ENCODE measurements around the gene SMYD3. TPM values are rescaled to one million over a fixed set of nuclear protein-coding genes. Genes with fewer than 3 reads are reported as not detected.
A peak's percentile ranks its signal among the peaks of the same experiment; 100 is the strongest.

Gene SMYD3
- total and polyA plus RNA-seq, 2 of the 13 experiments (the other 11 are each of a cell fraction or from before 2014, with no cell fraction given): 27.7 to 35.8 TPM

DNA sequence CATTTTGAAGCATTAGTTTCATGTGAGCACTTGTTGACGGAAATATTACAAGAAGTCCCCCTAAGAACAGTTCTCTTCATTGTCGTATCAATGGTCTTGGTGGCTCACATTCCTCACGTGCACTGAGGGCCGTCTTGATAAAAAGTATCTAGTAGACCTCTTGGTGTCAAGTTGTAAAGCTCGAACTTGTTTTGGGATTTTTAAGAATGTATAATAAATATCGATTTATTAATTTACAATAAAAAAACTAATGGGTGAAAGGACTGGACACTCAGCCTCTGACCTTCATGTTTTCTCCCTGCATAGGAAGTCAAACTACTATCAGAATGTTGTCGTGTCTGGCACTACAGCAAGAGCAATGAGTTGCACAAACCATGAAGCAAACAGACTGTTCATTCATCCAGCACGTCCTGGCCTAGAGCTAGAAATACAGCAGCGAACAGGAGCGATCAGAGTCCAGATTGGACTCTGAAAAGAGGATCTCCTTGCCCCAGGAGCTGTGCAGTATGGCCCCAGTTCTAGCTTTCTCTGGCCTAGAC is 319.2 kb downstream of the SMYD3 start (continued):
- TF ChIP-seq, protein P1, sequence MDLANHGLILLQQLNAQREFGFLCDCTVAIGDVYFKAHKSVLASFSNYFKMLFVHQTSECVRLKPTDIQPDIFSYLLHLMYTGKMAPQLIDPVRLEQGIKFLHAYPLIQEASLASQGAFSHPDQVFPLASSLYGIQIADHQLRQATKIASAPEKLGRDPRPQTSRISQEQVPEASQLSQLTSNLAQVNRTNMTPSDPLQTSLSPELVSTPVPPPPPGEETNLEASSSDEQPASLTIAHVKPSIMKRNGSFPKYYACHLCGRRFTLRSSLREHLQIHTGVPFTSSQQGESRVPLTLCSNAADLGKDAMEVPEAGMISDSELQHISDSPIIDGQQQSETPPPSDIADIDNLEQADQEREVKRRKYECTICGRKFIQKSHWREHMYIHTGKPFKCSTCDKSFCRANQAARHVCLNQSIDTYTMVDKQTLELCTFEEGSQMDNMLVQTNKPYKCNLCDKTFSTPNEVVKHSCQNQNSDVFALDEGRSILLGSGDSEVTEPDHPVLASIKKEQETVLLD (CRISPR knock-in tag; IDR thresholded peaks at IDR 0.05; ENCODE audit: low read depth): no peak
- TF ChIP-seq, protein P2, sequence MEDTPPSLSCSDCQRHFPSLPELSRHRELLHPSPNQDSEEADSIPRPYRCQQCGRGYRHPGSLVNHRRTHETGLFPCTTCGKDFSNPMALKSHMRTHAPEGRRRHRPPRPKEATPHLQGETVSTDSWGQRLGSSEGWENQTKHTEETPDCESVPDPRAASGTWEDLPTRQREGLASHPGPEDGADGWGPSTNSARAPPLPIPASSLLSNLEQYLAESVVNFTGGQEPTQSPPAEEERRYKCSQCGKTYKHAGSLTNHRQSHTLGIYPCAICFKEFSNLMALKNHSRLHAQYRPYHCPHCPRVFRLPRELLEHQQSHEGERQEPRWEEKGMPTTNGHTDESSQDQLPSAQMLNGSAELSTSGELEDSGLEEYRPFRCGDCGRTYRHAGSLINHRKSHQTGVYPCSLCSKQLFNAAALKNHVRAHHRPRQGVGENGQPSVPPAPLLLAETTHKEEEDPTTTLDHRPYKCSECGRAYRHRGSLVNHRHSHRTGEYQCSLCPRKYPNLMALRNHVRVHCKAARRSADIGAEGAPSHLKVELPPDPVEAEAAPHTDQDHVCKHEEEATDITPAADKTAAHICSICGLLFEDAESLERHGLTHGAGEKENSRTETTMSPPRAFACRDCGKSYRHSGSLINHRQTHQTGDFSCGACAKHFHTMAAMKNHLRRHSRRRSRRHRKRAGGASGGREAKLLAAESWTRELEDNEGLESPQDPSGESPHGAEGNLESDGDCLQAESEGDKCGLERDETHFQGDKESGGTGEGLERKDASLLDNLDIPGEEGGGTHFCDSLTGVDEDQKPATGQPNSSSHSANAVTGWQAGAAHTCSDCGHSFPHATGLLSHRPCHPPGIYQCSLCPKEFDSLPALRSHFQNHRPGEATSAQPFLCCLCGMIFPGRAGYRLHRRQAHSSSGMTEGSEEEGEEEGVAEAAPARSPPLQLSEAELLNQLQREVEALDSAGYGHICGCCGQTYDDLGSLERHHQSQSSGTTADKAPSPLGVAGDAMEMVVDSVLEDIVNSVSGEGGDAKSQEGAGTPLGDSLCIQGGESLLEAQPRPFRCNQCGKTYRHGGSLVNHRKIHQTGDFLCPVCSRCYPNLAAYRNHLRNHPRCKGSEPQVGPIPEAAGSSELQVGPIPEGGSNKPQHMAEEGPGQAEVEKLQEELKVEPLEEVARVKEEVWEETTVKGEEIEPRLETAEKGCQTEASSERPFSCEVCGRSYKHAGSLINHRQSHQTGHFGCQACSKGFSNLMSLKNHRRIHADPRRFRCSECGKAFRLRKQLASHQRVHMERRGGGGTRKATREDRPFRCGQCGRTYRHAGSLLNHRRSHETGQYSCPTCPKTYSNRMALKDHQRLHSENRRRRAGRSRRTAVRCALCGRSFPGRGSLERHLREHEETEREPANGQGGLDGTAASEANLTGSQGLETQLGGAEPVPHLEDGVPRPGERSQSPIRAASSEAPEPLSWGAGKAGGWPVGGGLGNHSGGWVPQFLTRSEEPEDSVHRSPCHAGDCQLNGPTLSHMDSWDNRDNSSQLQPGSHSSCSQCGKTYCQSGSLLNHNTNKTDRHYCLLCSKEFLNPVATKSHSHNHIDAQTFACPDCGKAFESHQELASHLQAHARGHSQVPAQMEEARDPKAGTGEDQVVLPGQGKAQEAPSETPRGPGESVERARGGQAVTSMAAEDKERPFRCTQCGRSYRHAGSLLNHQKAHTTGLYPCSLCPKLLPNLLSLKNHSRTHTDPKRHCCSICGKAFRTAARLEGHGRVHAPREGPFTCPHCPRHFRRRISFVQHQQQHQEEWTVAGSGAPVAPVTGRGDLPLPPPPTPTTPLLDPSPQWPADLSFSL (CRISPR knock-in tag; IDR thresholded peaks at IDR 0.05): peak; percentile 72; the same call in 1 of the 2 replicates
- TF ChIP-seq ZNF460 (CRISPR knock-in tag; IDR thresholded peaks at IDR 0.05; ENCODE audit: borderline replicate concordance) (no peak), FOSL2 (CRISPR knock-in tag; IDR thresholded peaks at IDR 0.05) (peak; percentile 63), PHF20 (CRISPR knock-in tag; IDR thresholded peaks at IDR 0.05) (no peak), NR2F1 (CRISPR knock-in tag; IDR thresholded peaks at IDR 0.05) (no peak), ZSCAN29 (CRISPR knock-in tag; conservative IDR thresholded peaks at IDR 0.05) (no peak), TEAD2 (CRISPR knock-in tag; IDR thresholded peaks at IDR 0.05) (no peak), DNMT3B (CRISPR knock-in tag; conservative IDR thresholded peaks at IDR 0.05) (no peak), GABPB1 (CRISPR knock-in tag; IDR thresholded peaks at IDR 0.05) (no peak), KAT8 (CRISPR knock-in tag; IDR thresholded peaks at IDR 0.05) (peak; percentile 69), CENPT (CRISPR knock-in tag; IDR thresholded peaks at IDR 0.05; ENCODE audit: low read depth) (no peak), ZNF30 (CRISPR knock-in tag; IDR thresholded peaks at IDR 0.05) (no peak), ZNF83 (CRISPR knock-in tag; IDR thresholded peaks at IDR 0.05; ENCODE audit: borderline replicate concordance) (no peak), POLR2G (IDR thresholded peaks at IDR 0.05; ENCODE audit: low read depth, low read length) (no peak), SIN3B (IDR thresholded peaks at IDR 0.05; ENCODE audit: low read length) (no peak)
- TF ChIP-seq, protein P3, sequence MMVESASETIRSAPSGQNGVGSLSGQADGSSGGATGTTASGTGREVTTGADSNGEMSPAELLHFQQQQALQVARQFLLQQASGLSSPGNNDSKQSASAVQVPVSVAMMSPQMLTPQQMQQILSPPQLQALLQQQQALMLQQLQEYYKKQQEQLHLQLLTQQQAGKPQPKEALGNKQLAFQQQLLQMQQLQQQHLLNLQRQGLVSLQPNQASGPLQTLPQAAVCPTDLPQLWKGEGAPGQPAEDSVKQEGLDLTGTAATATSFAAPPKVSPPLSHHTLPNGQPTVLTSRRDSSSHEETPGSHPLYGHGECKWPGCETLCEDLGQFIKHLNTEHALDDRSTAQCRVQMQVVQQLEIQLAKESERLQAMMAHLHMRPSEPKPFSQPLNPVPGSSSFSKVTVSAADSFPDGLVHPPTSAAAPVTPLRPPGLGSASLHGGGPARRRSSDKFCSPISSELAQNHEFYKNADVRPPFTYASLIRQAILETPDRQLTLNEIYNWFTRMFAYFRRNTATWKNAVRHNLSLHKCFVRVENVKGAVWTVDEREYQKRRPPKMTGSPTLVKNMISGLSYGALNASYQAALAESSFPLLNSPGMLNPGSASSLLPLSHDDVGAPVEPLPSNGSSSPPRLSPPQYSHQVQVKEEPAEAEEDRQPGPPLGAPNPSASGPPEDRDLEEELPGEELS (CRISPR knock-in tag; IDR thresholded peaks at IDR 0.05): peak; percentile 72
- TF ChIP-seq, protein P4, sequence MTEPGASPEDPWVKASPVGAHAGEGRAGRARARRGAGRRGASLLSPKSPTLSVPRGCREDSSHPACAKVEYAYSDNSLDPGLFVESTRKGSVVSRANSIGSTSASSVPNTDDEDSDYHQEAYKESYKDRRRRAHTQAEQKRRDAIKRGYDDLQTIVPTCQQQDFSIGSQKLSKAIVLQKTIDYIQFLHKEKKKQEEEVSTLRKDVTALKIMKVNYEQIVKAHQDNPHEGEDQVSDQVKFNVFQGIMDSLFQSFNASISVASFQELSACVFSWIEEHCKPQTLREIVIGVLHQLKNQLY (CRISPR knock-in tag; IDR thresholded peaks at IDR 0.05): peak; percentile 60
- TF ChIP-seq, protein P5, sequence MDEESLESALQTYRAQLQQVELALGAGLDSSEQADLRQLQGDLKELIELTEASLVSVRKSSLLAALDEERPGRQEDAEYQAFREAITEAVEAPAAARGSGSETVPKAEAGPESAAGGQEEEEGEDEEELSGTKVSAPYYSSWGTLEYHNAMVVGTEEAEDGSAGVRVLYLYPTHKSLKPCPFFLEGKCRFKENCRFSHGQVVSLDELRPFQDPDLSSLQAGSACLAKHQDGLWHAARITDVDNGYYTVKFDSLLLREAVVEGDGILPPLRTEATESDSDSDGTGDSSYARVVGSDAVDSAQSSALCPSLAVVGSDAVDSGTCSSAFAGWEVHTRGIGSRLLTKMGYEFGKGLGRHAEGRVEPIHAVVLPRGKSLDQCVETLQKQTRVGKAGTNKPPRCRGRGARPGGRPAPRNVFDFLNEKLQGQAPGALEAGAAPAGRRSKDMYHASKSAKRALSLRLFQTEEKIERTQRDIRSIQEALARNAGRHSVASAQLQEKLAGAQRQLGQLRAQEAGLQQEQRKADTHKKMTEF (CRISPR knock-in tag; IDR thresholded peaks at IDR 0.05): peak; percentile 66
